H1 (cell line): ENCODE data around the gene ZNF3. TPM values are rescaled to one million over a fixed set of nuclear protein-coding genes. Genes with fewer than 3 reads are reported as not detected.

Source experiments
- microRNA counts: library from miRNA; unstranded; fragments of <30 nt; microRNA quantifications from one replicate; lab custom pipeline; 2015
- microRNA-seq, 2 experiments: library from miRNA; unstranded; fragments of <30 nt; microRNA quantifications; one replicate each; pipeline versions ENCODE4 to v1.2.0, GENCODE V29; 2016 to 2020; ENCODE audit warnings: borderline microRNAs expressed in 2 of 2, borderline number of aligned reads in 2 of 2, borderline replicate concordance in 1 of 2
- polyA plus RNA-seq, 7 experiments: library from polyadenylated mRNA; depleted of rRNA in 3 of 7; stranded (reverse) in 5 of 7; unstranded in 2 of 7; fragments of >200 nt in 5 of 7; fragments of 200-250 nt in 2 of 7; gene quantifications; 1 replicate in 5 of 7; 2 replicates in 1 of 7; 4 replicates in 1 of 7; pipeline versions ENCODE4 v1.2.1 to v1.2.3, GENCODE V29; 2011 to 2013; ENCODE audit warnings: missing spikeins in 2 of 7, mixed read lengths in 2 of 7
- small RNA-seq: library from polyadenylated mRNA; stranded (forward); fragments of <200 nt; extraction: miRNeasy Mini kit (QIAGEN cat#:217004); gene quantifications from one replicate; pipeline ENCODE3, GENCODE V24; 2013; ENCODE audit not compliant: insufficient read depth
- total RNA-seq: library from RNA; stranded (reverse); fragmentation: NEBNext Ultra II Directional; extraction: Animal tissue kit (Norgen Biotek cat#: 25700); gene quantifications from 2 replicates; pipeline ENCODE4 v1.2.1, GENCODE V29; 2021

ZNF3 gene
- total and polyA plus RNA-seq, 2 of the 8 experiments (the other 6 are each of a cell fraction or from before 2014, with no cell fraction given) = 26.9 to 49.1 TPM

MicroRNA genes within 50 kb of the gene (microRNA counts, 767-probe panel; counts per million panel counts)
- microRNA hsa-miR-106b-5p (lab: Ali Mortazavi, UCI) = 5,722 counts per million, percentile 95 among the panel's probes with 10 or more counts
- microRNA hsa-miR-25-3p (lab: Ali Mortazavi, UCI) = 10,234 counts per million, percentile 98 among the panel's probes with 10 or more counts
- 10,507 counts per million, percentile 99 among the panel's probes with 10 or more counts for microRNA hsa-miR-93-5p (lab: Ali Mortazavi, UCI)

Small RNA genes within 50 kb of the gene (microRNA-seq; reads per million reads assigned to microRNA genes)
- gene MIR106B (1,350 to 2,598 reads per million in 2 experiments), gene MIR25 (137 to 262 reads per million in 2 experiments), gene MIR93 (2,696 to 3,899 reads per million in 2 experiments)

Small RNA genes within 50 kb of the gene (small RNA-seq; reads per million reads assigned to genes)
- gene MIR106B (2,487 reads per million, percentile 100 among the genes with 10 or more reads in this experiment), gene MIR25 (40,370 reads per million, percentile 100 among the genes with 10 or more reads in this experiment), gene MIR93 (12,692 reads per million, percentile 100 among the genes with 10 or more reads in this experiment)

Other genes starting within 250 kb of the ZNF3 start
- not detected in 2 replicates for gene OR2AE1, start 204.7 kb downstream of the ZNF3 start, total RNA-seq
- gene OR2AE1, start 204.7 kb downstream of the ZNF3 start, polyA plus RNA-seq (2011; rRNA removed) = not detected in 2 replicates
- 6.6 and 7.3 TPM in 2 replicates for gene TRIM4, start 162.2 kb downstream of the ZNF3 start, total RNA-seq
- gene TRIM4, start 162.2 kb downstream of the ZNF3 start, polyA plus RNA-seq (2011; rRNA removed) = 0.02 and 0.03 TPM in 2 replicates
- gene GJC3, start 152.1 kb downstream of the ZNF3 start, total RNA-seq = 2.5 and 3.0 TPM in 2 replicates
- 1.7 and 2.7 TPM in 2 replicates for gene GJC3, start 152.1 kb downstream of the ZNF3 start, polyA plus RNA-seq (2011; rRNA removed)
- 0.29 and 0.52 TPM in 2 replicates for gene AZGP1, start 105.7 kb downstream of the ZNF3 start, total RNA-seq
- 0.57 and 0.68 TPM in 2 replicates for gene AZGP1, start 105.7 kb downstream of the ZNF3 start, polyA plus RNA-seq (2011; rRNA removed)
- gene ZKSCAN1, start 66.1 kb downstream of the ZNF3 start, total RNA-seq = 37.7 and 40.6 TPM in 2 replicates
- 8.2 and 9.3 TPM in 2 replicates for gene ZKSCAN1, start 66.1 kb downstream of the ZNF3 start, polyA plus RNA-seq (2011; rRNA removed)
- 25.4 and 26.1 TPM in 2 replicates for gene ZSCAN21, start 31.9 kb downstream of the ZNF3 start, total RNA-seq
- gene ZSCAN21, start 31.9 kb downstream of the ZNF3 start, polyA plus RNA-seq (2011; rRNA removed) = 12.7 and 15.4 TPM in 2 replicates
- 127 and 128 TPM in 2 replicates for gene COPS6, start 7.2 kb upstream of the ZNF3 start, total RNA-seq
- 159 and 225 TPM in 2 replicates for gene COPS6, start 7.2 kb upstream of the ZNF3 start, polyA plus RNA-seq (2011; rRNA removed)
- gene MCM7, start 19.7 kb upstream of the ZNF3 start, total RNA-seq = 339 and 344 TPM in 2 replicates
- gene MCM7, start 19.7 kb upstream of the ZNF3 start, polyA plus RNA-seq (2011; rRNA removed) = 313 and 394 TPM in 2 replicates
- gene AP4M1, start 19.9 kb upstream of the ZNF3 start, total RNA-seq = 15.2 and 15.8 TPM in 2 replicates
- gene AP4M1, start 19.9 kb upstream of the ZNF3 start, polyA plus RNA-seq (2011; rRNA removed) = 15.9 and 16.6 TPM in 2 replicates
- gene TAF6, start 37.6 kb upstream of the ZNF3 start, total RNA-seq = 101 and 109 TPM in 2 replicates
- 66.7 and 113 TPM in 2 replicates for gene TAF6, start 37.6 kb upstream of the ZNF3 start, polyA plus RNA-seq (2011; rRNA removed)
- gene CNPY4, start 37.9 kb upstream of the ZNF3 start, total RNA-seq = 15.3 and 15.9 TPM in 2 replicates
- 9.1 and 10.2 TPM in 2 replicates for gene CNPY4, start 37.9 kb upstream of the ZNF3 start, polyA plus RNA-seq (2011; rRNA removed)
- 1.7 TPM in 2 replicates for gene MBLAC1, start 45.2 kb upstream of the ZNF3 start, total RNA-seq
- 1.00 and 1.2 TPM in 2 replicates for gene MBLAC1, start 45.2 kb upstream of the ZNF3 start, polyA plus RNA-seq (2011; rRNA removed)
- gene LAMTOR4, start 67.2 kb upstream of the ZNF3 start, total RNA-seq = 153 and 161 TPM in 2 replicates
- 622 and 735 TPM in 2 replicates for gene LAMTOR4, start 67.2 kb upstream of the ZNF3 start, polyA plus RNA-seq (2011; rRNA removed)
- gene TRAPPC14, start 77.0 kb upstream of the ZNF3 start, total RNA-seq = 20.2 and 22.1 TPM in 2 replicates
- gene TRAPPC14, start 77.0 kb upstream of the ZNF3 start, polyA plus RNA-seq (2011; rRNA removed) = 11.9 and 19.6 TPM in 2 replicates
- gene GAL3ST4, start 86.9 kb upstream of the ZNF3 start, total RNA-seq = 5.1 and 5.3 TPM in 2 replicates
- gene GAL3ST4, start 86.9 kb upstream of the ZNF3 start, polyA plus RNA-seq (2011; rRNA removed) = 13.8 and 15.8 TPM in 2 replicates
- gene GPC2, start 95.7 kb upstream of the ZNF3 start, total RNA-seq = 44.8 and 46.8 TPM in 2 replicates
- gene GPC2, start 95.7 kb upstream of the ZNF3 start, polyA plus RNA-seq (2011; rRNA removed) = 25.3 and 47.8 TPM in 2 replicates
- gene STAG3, start 96.2 kb upstream of the ZNF3 start, total RNA-seq = 3.3 and 3.8 TPM in 2 replicates
- gene STAG3, start 96.2 kb upstream of the ZNF3 start, polyA plus RNA-seq (2011; rRNA removed) = 1.3 and 1.9 TPM in 2 replicates
- gene PVRIG, start 138.2 kb upstream of the ZNF3 start, total RNA-seq = not detected in 2 replicates
- 0.15 TPM in 1 of 2 replicates, not detected in the other for gene PVRIG, start 138.2 kb upstream of the ZNF3 start, polyA plus RNA-seq (2011; rRNA removed)
- not detected in 2 replicates for gene SPDYE3, start 226.0 kb upstream of the ZNF3 start, total RNA-seq
- not detected in 2 replicates for gene SPDYE3, start 226.0 kb upstream of the ZNF3 start, polyA plus RNA-seq (2011; rRNA removed)